ENCODE data around the gene RETN. TPM values are rescaled to one million over a fixed set of nuclear protein-coding genes. Genes with fewer than 3 reads are reported as not detected.

The RETN gene
- total RNA-seq, 1 donor from 2014 or later, result 3.7 TPM

Other genes with a start within 250 kb of the RETN start
- 3.1 TPM for gene PEX11G, start 180.0 kb upstream of the RETN start, total RNA-seq
- 14.6 TPM for gene ZNF358, start 152.9 kb upstream of the RETN start, total RNA-seq
- 5.2 TPM for gene MCOLN1, start 146.4 kb upstream of the RETN start, total RNA-seq
- gene PNPLA6, start 133.3 kb upstream of the RETN start, total RNA-seq, result 52.7 TPM
- gene CAMSAP3, start 73.2 kb upstream of the RETN start, total RNA-seq, result not detected
- 20.4 TPM for gene XAB2, start 39.5 kb upstream of the RETN start, total RNA-seq
- gene PET100, start 39.3 kb upstream of the RETN start, total RNA-seq, result 44.9 TPM
- gene PCP2, start 35.3 kb upstream of the RETN start, total RNA-seq, result not detected
- 2.6 TPM for gene STXBP2, start 31.9 kb upstream of the RETN start, total RNA-seq
- not detected for gene MCEMP1, start 8.0 kb downstream of the RETN start, total RNA-seq
- 9.4 TPM for gene TRAPPC5, start 11.8 kb downstream of the RETN start, total RNA-seq
- under 0.01 TPM for gene FCER2, start 33.1 kb downstream of the RETN start, total RNA-seq
- 0.52 TPM for gene CLEC4G, start 63.1 kb downstream of the RETN start, total RNA-seq
- gene CD209, start 78.5 kb downstream of the RETN start, total RNA-seq, result 5.2 TPM
- gene CLEC4M, start 94.2 kb downstream of the RETN start, total RNA-seq, result not detected
- 9.4 TPM for gene EVI5L, start 161.2 kb downstream of the RETN start, total RNA-seq
- gene PRR36, start 205.3 kb downstream of the RETN start, total RNA-seq, result not detected
- gene LRRC8E, start 219.5 kb downstream of the RETN start, total RNA-seq, result under 0.01 TPM
- 9.4 TPM for gene MAP2K7, start 234.8 kb downstream of the RETN start, total RNA-seq
- 1.6 TPM for gene TGFBR3L, start 245.8 kb downstream of the RETN start, total RNA-seq

Data from skeletal muscle tissue (tissue), 1 donor.